ENCODE data around the gene ST7. TPM values are rescaled to one million over a fixed set of nuclear protein-coding genes. Genes with fewer than 3 reads are reported as not detected.

Gene ST7
- total RNA-seq, 2 experiments from 2014 or later, result 5.7 to 6.2 TPM

GRCh38 chr7:117205873-117206272 is 252.6 kb downstream of the ST7 start:
- H3K4me3 Mint-ChIP-seq, result no peak overlapping the region
- CTCF ChIA-PET, result no interaction called here

GRCh38 chr7:117208257-117208656 is 255.0 kb downstream of the ST7 start:
- H3K27ac Mint-ChIP-seq, result no peak overlapping the region
- no peak for DNase-seq
- H3K4me3 Mint-ChIP-seq, result no peak overlapping the region
- CTCF ChIA-PET, result no interaction called here
- H3K4me1 Mint-ChIP-seq (ENCODE audit: low read depth), result no peaks in the 10 kb centered on the region
- H3K27me3 Mint-ChIP-seq, result no peaks in the 10 kb centered on the region
- no peaks in the 10 kb centered on the region for H3K36me3 Mint-ChIP-seq
- POLR2A ChIA-PET, result no interaction called here
- intact Hi-C loops (cut with micrococcal nuclease), result no loop called here
- H3K9me3 Mint-ChIP-seq, result no peaks in the 10 kb centered on the region

More at GRCh38 chr7:117205873-117206272, 252.6 kb downstream of the ST7 start:
- no peaks in the 10 kb centered on the region for H3K36me3 Mint-ChIP-seq
- no peaks in the 10 kb centered on the region for H3K27me3 Mint-ChIP-seq
- DNase-seq, result no peak
- no peaks in the 10 kb centered on the region for H3K4me1 Mint-ChIP-seq (ENCODE audit: low read depth)
- POLR2A ChIA-PET, result no interaction called here
- no peaks in the 10 kb centered on the region for H3K9me3 Mint-ChIP-seq
- no peak overlapping the region for H3K27ac Mint-ChIP-seq
- intact Hi-C loops (cut with micrococcal nuclease), result no loop called here

GRCh38 chr7:117210397-117210796 is 257.1 kb downstream of the ST7 start:
- H3K9me3 Mint-ChIP-seq, result no peaks in the 10 kb centered on the region
- H3K4me3 Mint-ChIP-seq, result no peak overlapping the region
- intact Hi-C loops (cut with micrococcal nuclease), result loop anchor here (5.0 kb wide), 1 partner anchor 942 kb away; no protein-coding TSS in a partner anchor
- H3K36me3 Mint-ChIP-seq, result no peaks in the 10 kb centered on the region
- no peaks in the 10 kb centered on the region for H3K27me3 Mint-ChIP-seq
- H3K27ac Mint-ChIP-seq, result no peak overlapping the region
- ChIA-PET POLR2A (no interaction called here), CTCF (no interaction called here)
- H3K4me1 Mint-ChIP-seq (ENCODE audit: low read depth), result no peaks in the 10 kb centered on the region
- DNase-seq, result no peak

- no peaks in the 10 kb centered on the region for H3K4me1 Mint-ChIP-seq (ENCODE audit: low read depth)
- ChIA-PET CTCF (no interaction called here), POLR2A (no interaction called here)
- H3K9me3 Mint-ChIP-seq, result no peaks in the 10 kb centered on the region
- intact Hi-C loops (cut with micrococcal nuclease), result loop anchor here (5.0 kb wide), 1 partner anchor 941 kb away; no protein-coding TSS in a partner anchor
- no peaks in the 10 kb centered on the region for H3K27me3 Mint-ChIP-seq
- H3K27ac Mint-ChIP-seq, result no peak overlapping the region
- DNase-seq, result no peak
- no peaks in the 10 kb centered on the region for H3K36me3 Mint-ChIP-seq
- H3K4me3 Mint-ChIP-seq, result no peak overlapping the region
Observed at GRCh38 chr7:117210908-117211307, 257.6 kb downstream of the ST7 start.

GRCh38 chr7:117211614-117212013 is 258.3 kb downstream of the ST7 start:
- Mint-ChIP-seq H3K4me3 (no peak overlapping the region), H3K27ac (no peak overlapping the region), H3K9me3 (no peaks in the 10 kb centered on the region), H3K27me3 (no peaks in the 10 kb centered on the region), H3K4me1 (ENCODE audit: low read depth) (no peaks in the 10 kb centered on the region), H3K36me3 (no peaks in the 10 kb centered on the region)
- intact Hi-C loops (cut with micrococcal nuclease), result loop anchor here (2.0 to 5.0 kb wide), 3 partner anchors 175 to 941 kb away; no protein-coding TSS in a partner anchor
- DNase-seq, result no peak
- ChIA-PET CTCF (no interaction called here), POLR2A (no interaction called here)

GRCh38 chr7:117212969-117213877 is 259.9 kb downstream of the ST7 start:
- Mint-ChIP-seq H3K4me3 (no peak overlapping the region), H3K27me3 (no peaks in the 10 kb centered on the region), H3K36me3 (no peaks in the 10 kb centered on the region), H3K9me3 (no peaks in the 10 kb centered on the region), H3K4me1 (ENCODE audit: low read depth) (no peaks in the 10 kb centered on the region), H3K27ac (no peak overlapping the region)
- DNase-seq, result peak; percentile 59
- POLR2A ChIA-PET, result no interaction called here
- intact Hi-C loops (cut with micrococcal nuclease), result loop anchor here (2.0 to 5.0 kb wide), 3 partner anchors 174 to 939 kb away; no protein-coding TSS in a partner anchor
- CTCF ChIA-PET, result interaction anchor here (0.7 to 1.2 kb wide), 17 partner anchors 11 to 1860 kb away, joined by 3 to 7 read pairs (median 3); no protein-coding TSS in a partner anchor

- CTCF ChIA-PET, result no interaction called here
- intact Hi-C loops (cut with micrococcal nuclease), result no loop called here
- POLR2A ChIA-PET, result no interaction called here
Observed at GRCh38 chr7:117216010-117216409, 262.7 kb downstream of the ST7 start.

GRCh38 chr7:117216436-117217069 is 263.3 kb downstream of the ST7 start:
- Mint-ChIP-seq H3K27ac (no peak overlapping the region), H3K9me3 (no peaks in the 10 kb centered on the region)
- POLR2A ChIA-PET, result no interaction called here

More at GRCh38 chr7:117216010-117216409, 262.7 kb downstream of the ST7 start:
- Mint-ChIP-seq H3K36me3 (no peaks in the 10 kb centered on the region), H3K9me3 (no peaks in the 10 kb centered on the region), H3K4me1 (ENCODE audit: low read depth) (no peaks in the 10 kb centered on the region), H3K27ac (no peak overlapping the region), H3K27me3 (no peaks in the 10 kb centered on the region), H3K4me3 (no peak overlapping the region)
- no peak for DNase-seq

GRCh38 chr7:117217106-117218035 is 264.1 kb downstream of the ST7 start:
- intact Hi-C loops (cut with micrococcal nuclease), result no loop called here
- Mint-ChIP-seq H3K4me1 (ENCODE audit: low read depth) (no peaks in the 10 kb centered on the region), H3K27me3 (no peaks in the 10 kb centered on the region), H3K4me3 (no peak overlapping the region), H3K36me3 (no peaks in the 10 kb centered on the region), H3K27ac (no peak overlapping the region), H3K9me3 (no peaks in the 10 kb centered on the region)
- DNase-seq, result no peak
- CTCF ChIA-PET, result no interaction called here
- POLR2A ChIA-PET, result no interaction called here

More at GRCh38 chr7:117216436-117217069, 263.3 kb downstream of the ST7 start:
- H3K4me1 Mint-ChIP-seq (ENCODE audit: low read depth), result no peaks in the 10 kb centered on the region
- no peaks in the 10 kb centered on the region for H3K27me3 Mint-ChIP-seq
- no peaks in the 10 kb centered on the region for H3K36me3 Mint-ChIP-seq
- no peak overlapping the region for H3K4me3 Mint-ChIP-seq
- CTCF ChIA-PET, result no interaction called here
- no peak for DNase-seq
- intact Hi-C loops (cut with micrococcal nuclease), result no loop called here

- no peaks in the 10 kb centered on the region for H3K27me3 Mint-ChIP-seq
- ChIA-PET CTCF (no interaction called here), POLR2A (no interaction called here)
- DNase-seq, result no peak
- no peaks in the 10 kb centered on the region for H3K9me3 Mint-ChIP-seq
- no peak overlapping the region for H3K27ac Mint-ChIP-seq
- no peak overlapping the region for H3K4me3 Mint-ChIP-seq
- no peaks in the 10 kb centered on the region for H3K4me1 Mint-ChIP-seq (ENCODE audit: low read depth)
- H3K36me3 Mint-ChIP-seq, result peaks cover 6% of the 10 kb centered on the region
- intact Hi-C loops (cut with micrococcal nuclease), result no loop called here
Observed at GRCh38 chr7:117218700-117219099, 265.4 kb downstream of the ST7 start.

- intact Hi-C loops (cut with micrococcal nuclease), result no loop called here
- H3K4me1 Mint-ChIP-seq (ENCODE audit: low read depth), result no peaks in the 10 kb centered on the region
- ChIA-PET POLR2A (no interaction called here), CTCF (no interaction called here)
- peaks cover 6% of the 10 kb centered on the region for H3K36me3 Mint-ChIP-seq
- H3K9me3 Mint-ChIP-seq, result no peaks in the 10 kb centered on the region
- no peak overlapping the region for H3K27ac Mint-ChIP-seq
- H3K4me3 Mint-ChIP-seq, result no peak overlapping the region
- H3K27me3 Mint-ChIP-seq, result no peaks in the 10 kb centered on the region
- no peak for DNase-seq
Observed at GRCh38 chr7:117219485-117219884, 266.2 kb downstream of the ST7 start.

- no peaks in the 10 kb centered on the region for H3K9me3 Mint-ChIP-seq
- intact Hi-C loops (cut with micrococcal nuclease), result no loop called here
- no peak for DNase-seq
- no peaks in the 10 kb centered on the region for H3K27me3 Mint-ChIP-seq
- no peak overlapping the region for H3K27ac Mint-ChIP-seq
- H3K4me3 Mint-ChIP-seq, result no peak overlapping the region
- peaks cover 6% of the 10 kb centered on the region for H3K36me3 Mint-ChIP-seq
- ChIA-PET CTCF (no interaction called here), POLR2A (no interaction called here)
- H3K4me1 Mint-ChIP-seq (ENCODE audit: low read depth), result no peaks in the 10 kb centered on the region
Observed at GRCh38 chr7:117220836-117221235, 267.5 kb downstream of the ST7 start.
